Transverse colon (tissue), 4 donors: ENCODE results near the gene DKC1. TPM values are rescaled to one million over a fixed set of nuclear protein-coding genes. Genes with fewer than 3 reads are reported as not detected.

Source experiments
- DNase-seq: peaks from one replicate; pipeline ENCODE4 v3.0.0-alpha.2; 2019
- H3K27ac ChIP-seq, 4 donors: fragments of 200-600 bp; sonication (generic); 2 replicates each; pipeline ENCODE4 v1.5.1; 2016 to 2018; ENCODE audit warnings: inconsistent platforms in 4 of 4
- H3K27me3 ChIP-seq: fragments of 200-600 bp; sonication (generic); 2 replicates; pipeline ENCODE4 v1.5.1; 2017; ENCODE audit warnings: inconsistent platforms
- H3K36me3 ChIP-seq, 4 donors: fragments of 200-600 bp; sonication (generic); 2 replicates each; pipeline ENCODE4 v1.5.1; 2017 to 2019; ENCODE audit warnings: inconsistent platforms in 4 of 4
- H3K4me1 ChIP-seq, 4 donors: fragments of 200-600 bp; sonication (generic); 2 replicates each; pipeline ENCODE4 v1.5.1; 2017 to 2020; ENCODE audit warnings: inconsistent platforms in 4 of 4
- H3K4me3 ChIP-seq, 4 donors: fragments of 200-600 bp; sonication (generic); 1 replicate in 1 of 4; 2 replicates in 3 of 4; pipeline versions ENCODE4 v1.5.1 to v1.6.1; 2017 to 2019; ENCODE audit warnings: inconsistent platforms in 4 of 4
- H3K9me3 ChIP-seq, 2 donors: fragments of 200-600 bp; sonication (generic); 2 replicates each; pipeline ENCODE4 v1.5.1; 2017 to 2019; ENCODE audit warnings: inconsistent platforms in 2 of 2
- EP300 ChIP-seq: sonication (generic); formaldehyde crosslinking; IDR thresholded peaks from one replicate; pipeline ENCODE4 v1.6.1; 2017; ENCODE audit warnings: antibody characterized with exemption, low read depth
- POLR2A ChIP-seq: fragments of 450-650 bp; IDR thresholded peaks from one replicate; pipeline ENCODE4 v1.6.1; 2016; ENCODE audit warnings: antibody characterized with exemption, mild to moderate bottlenecking, moderate library complexity
- POLR2AphosphoS5 ChIP-seq, 3 donors: sonication (generic); formaldehyde crosslinking; IDR thresholded peaks; one replicate each; pipeline ENCODE4 v1.6.1; 2016; ENCODE audit warnings: antibody characterized with exemption in 3 of 3
- WGBS, 2 donors: methylation state at CpG; one replicate each; pipeline ENCODE4 v1.1.5; 2018; ENCODE audit warnings: low coverage in 1 of 2; 5-methylcytosine and 5-hydroxymethylcytosine counted together
- in situ Hi-C, 4 donors: fragments of 200-750 bp; cut with MboI; loops; one replicate each; pipeline versions ENCODE4 v1.15.0 to v1.15.1; 2017; ENCODE audit warnings: low sequenced_read_pairs in 3 of 4, low pct_ligation_motif_present in 1 of 4, low pct_unique_long_range_greater_than_20kb in 1 of 4
- intact Hi-C: fragments of 100-400 bp; cut with DNase I; formaldehyde crosslinking; loops from one replicate; pipeline ENCODE4 v1.15.1; 2023; ENCODE audit warnings: low total_unique reads
- total RNA-seq, 4 donors: library from RNA; depleted of rRNA; stranded (reverse); fragments of >200 nt; gene quantifications; one replicate each; pipeline ENCODE4 v1.1.0, GENCODE V29; 2016
- TF ChIP-seq, protein P1 (sequence below), 5 experiments: fragments of 200-600 bp in 3 of 5; fragments of 450-650 bp in 2 of 5; sonication (generic) in 3 of 5; IDR thresholded peaks; 1 replicate in 2 of 5; 2 replicates in 3 of 5; pipeline ENCODE4 v1.5.1; 2016 to 2017; ENCODE audit warnings: antibody characterized with exemption in 5 of 5, inconsistent platforms in 3 of 5, mild to moderate bottlenecking in 2 of 5, moderate library complexity in 1 of 5

The DKC1 gene
- total RNA-seq, 4 donors from 2014 or later: 12.7 to 134 (median 24.9) TPM

DNA sequence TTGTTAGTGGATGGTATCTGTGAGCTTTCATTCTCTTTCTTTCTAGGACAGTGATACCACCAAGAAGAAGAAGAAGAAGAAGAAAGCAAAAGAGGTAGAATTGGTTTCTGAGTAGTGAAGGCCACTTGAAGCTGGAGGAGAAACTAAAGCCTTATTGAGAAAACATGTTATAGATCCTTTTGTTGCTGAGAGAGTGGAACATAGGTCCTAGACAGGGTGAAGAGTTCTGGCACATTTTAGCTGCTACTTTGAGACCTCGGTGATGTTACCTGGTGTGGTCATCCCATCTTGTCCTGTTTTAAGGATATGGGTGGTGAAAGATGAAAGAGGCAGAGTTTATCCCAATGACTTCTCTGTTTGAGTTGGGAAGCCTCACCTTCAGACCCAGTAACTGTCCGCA, 14.1 kb downstream of the DKC1 start:
- TF ChIP-seq POLR2AphosphoS5 (IDR thresholded peaks at IDR 0.05) (no peak), POLR2A (no peak), EP300 (no peak)
- TF ChIP-seq, protein P1, sequence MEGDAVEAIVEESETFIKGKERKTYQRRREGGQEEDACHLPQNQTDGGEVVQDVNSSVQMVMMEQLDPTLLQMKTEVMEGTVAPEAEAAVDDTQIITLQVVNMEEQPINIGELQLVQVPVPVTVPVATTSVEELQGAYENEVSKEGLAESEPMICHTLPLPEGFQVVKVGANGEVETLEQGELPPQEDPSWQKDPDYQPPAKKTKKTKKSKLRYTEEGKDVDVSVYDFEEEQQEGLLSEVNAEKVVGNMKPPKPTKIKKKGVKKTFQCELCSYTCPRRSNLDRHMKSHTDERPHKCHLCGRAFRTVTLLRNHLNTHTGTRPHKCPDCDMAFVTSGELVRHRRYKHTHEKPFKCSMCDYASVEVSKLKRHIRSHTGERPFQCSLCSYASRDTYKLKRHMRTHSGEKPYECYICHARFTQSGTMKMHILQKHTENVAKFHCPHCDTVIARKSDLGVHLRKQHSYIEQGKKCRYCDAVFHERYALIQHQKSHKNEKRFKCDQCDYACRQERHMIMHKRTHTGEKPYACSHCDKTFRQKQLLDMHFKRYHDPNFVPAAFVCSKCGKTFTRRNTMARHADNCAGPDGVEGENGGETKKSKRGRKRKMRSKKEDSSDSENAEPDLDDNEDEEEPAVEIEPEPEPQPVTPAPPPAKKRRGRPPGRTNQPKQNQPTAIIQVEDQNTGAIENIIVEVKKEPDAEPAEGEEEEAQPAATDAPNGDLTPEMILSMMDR (IDR thresholded peaks at IDR 0.05): no peak
- DNase-seq: no peak
- in situ Hi-C loops: no loop called here

DNA sequence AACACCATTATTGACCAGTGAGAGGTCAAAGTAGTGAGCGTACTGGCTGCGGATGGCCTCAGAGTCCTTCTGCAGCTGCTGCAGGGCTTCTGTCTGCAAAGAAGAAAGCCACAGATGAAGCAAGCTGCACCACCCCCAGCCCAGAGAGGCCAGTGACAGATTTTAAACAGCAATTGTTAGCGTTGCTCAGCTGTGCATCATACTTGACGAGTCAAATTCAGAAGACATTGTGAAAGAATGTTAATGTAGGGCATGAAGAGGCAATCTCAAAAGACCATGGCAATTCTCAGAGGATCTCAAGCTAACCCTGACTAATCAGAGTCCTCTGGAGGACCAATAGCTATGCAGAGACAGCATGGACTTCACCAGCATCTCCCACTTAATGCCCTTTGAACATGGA, 16.6 kb downstream of the DKC1 start:
- intact Hi-C loops: no loop called here
- WGBS, 2 donors: 85% methylated on average over 4 of the region's 4 CpGs; no CpG with 5 or more reads in 1 of the 2 donors
- in situ Hi-C loops: no loop called here

More for the DNA sequence above, 14.1 kb downstream of the DKC1 start:
- peaks cover 0 to 4% (median 2%) of the 10 kb centered on the region in 4 donors for H3K36me3 ChIP-seq
- no peaks in the 10 kb centered on the region for H3K27me3 ChIP-seq
- H3K4me1 ChIP-seq: no peaks in the 10 kb centered on the region
- no peak overlapping the region for H3K4me3 ChIP-seq
- 85% methylated on average over 2 of the region's 2 CpGs; no CpG with 5 or more reads in 1 of the 2 donors for WGBS, 2 donors
- no peak overlapping the region for H3K27ac ChIP-seq
- intact Hi-C loops: no loop called here
- no peaks in the 10 kb centered on the region for H3K9me3 ChIP-seq

DNA sequence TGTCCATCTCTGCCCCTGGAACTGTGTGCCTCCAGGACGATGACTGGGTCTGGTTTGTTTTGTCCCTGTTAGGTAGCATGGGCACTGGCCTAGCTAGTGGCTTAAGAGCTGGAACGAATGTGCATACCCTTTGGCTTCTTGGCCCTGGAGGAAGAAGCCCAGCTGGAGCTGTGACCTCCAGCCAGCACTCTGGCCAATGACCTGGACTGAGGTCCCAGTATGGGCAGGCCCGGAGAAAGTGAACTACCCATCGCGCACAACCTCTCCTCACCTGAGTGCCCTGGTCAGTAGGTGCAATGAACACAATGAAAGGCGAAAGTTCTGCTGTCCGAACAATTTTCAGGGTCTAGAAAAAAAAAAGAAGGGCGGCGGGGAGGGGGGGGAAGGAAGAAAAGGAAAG, 18.3 kb downstream of the DKC1 start:
- no peaks in the 10 kb centered on the region for H3K27me3 ChIP-seq
- TF ChIP-seq EP300: no peak
- TF ChIP-seq, protein P1 (IDR thresholded peaks at IDR 0.05): no peak
- no peak for TF ChIP-seq POLR2AphosphoS5 (IDR thresholded peaks at IDR 0.05)
- no peak for TF ChIP-seq POLR2A
- intact Hi-C loops: no loop called here

More for the DNA sequence above, 16.6 kb downstream of the DKC1 start:
- DNase-seq: no peak
- peaks cover 0 to 4% (median 2%) of the 10 kb centered on the region in 4 donors for H3K36me3 ChIP-seq
- no peak overlapping the region for H3K27ac ChIP-seq
- H3K4me1 ChIP-seq: no peaks in the 10 kb centered on the region
- no peaks in the 10 kb centered on the region for H3K27me3 ChIP-seq
- TF ChIP-seq POLR2AphosphoS5 (IDR thresholded peaks at IDR 0.05): no peak
- no peak for TF ChIP-seq EP300
- TF ChIP-seq, protein P1 (IDR thresholded peaks at IDR 0.05): no peak
- no peak for TF ChIP-seq POLR2A
- no peak overlapping the region for H3K4me3 ChIP-seq
- no peaks in the 10 kb centered on the region for H3K9me3 ChIP-seq

DNA sequence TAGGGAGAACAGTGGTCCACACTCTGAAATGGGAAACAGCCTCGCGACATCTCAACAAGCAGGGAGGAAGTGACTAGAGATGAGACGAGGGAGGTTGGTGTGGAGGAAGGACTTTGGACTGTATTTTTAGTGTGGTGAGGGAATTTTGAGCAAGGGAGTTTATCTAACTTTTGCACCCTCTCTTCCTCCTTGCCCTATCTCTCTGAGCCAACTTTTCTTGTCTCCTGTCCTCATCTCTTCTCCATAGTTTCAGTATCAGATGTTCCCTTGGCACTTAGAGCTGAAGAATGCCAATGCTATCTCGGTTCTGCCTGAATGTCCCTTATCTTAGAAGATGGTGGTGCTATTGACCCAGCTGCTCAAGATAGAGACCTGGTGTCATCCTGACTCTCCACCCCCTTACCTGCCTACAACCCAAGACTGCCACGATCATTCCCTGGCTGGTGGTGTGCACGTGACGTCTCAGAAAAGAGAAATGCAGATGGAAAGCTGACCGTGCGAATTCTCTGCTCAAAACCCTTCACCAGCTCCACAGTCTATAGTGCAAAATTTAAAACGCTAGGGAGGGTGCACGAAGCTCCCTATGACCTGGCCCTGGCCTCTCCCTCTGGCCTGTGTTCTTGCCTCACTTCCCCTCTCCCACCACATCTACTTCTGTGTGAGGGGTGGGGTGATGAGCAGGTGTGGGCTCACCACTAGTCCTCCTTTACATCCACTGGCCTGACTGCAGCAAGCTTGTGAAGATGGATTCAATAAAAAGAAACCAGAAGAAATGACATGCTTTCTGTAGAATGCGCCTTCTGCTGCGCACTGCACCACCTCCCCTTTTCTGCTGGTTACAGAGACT, 21.7 kb downstream of the DKC1 start:
- in situ Hi-C loops: no loop called here
- 58 to 79% methylated on average over 3 to 13 of the region's 13 CpGs for WGBS, 2 donors
- intact Hi-C loops: no loop called here

More for the DNA sequence above, 18.3 kb downstream of the DKC1 start:
- Histone ChIP-seq H3K9me3 (no peaks in the 10 kb centered on the region), H3K36me3 (no peaks in the 10 kb centered on the region), H3K4me1 (no peaks in the 10 kb centered on the region), H3K4me3 (no peak overlapping the region), H3K27ac (no peak overlapping the region)
- WGBS, 2 donors: 89% methylated on average over 9 of the region's 9 CpGs; no CpG with 5 or more reads in 1 of the 2 donors
- no peak for DNase-seq
- in situ Hi-C loops: no loop called here

More for the DNA sequence above, 21.7 kb downstream of the DKC1 start:
- H3K9me3 ChIP-seq: no peaks in the 10 kb centered on the region
- H3K4me1 ChIP-seq: no peaks in the 10 kb centered on the region
- H3K36me3 ChIP-seq: no peaks in the 10 kb centered on the region
- DNase-seq: no peak
- H3K27me3 ChIP-seq: no peaks in the 10 kb centered on the region
- H3K4me3 ChIP-seq: no peak overlapping the region
- H3K27ac ChIP-seq: no peak overlapping the region
- TF ChIP-seq, protein P1 (IDR thresholded peaks at IDR 0.05): no peak
